Ascending aorta (tissue), 2 donors: ENCODE data around the gene TFDP2. TPM values are rescaled to one million over a fixed set of nuclear protein-coding genes. Genes with fewer than 3 reads are reported as not detected.
A peak's percentile ranks its signal among the peaks of the same experiment; 100 is the strongest.

Experiments
- DNase-seq, 2 donors: peaks; one replicate each; pipeline ENCODE4 v3.0.0-alpha.2; 2019; ENCODE audit warnings: low spot score in 2 of 2
- H3K27ac ChIP-seq, 2 donors: fragments of 200-600 bp; sonication (generic); one replicate each; pipeline ENCODE4 v1.5.1; 2016 to 2017; ENCODE audit warnings: mild to moderate bottlenecking in 1 of 2
- H3K27me3 ChIP-seq: fragments of 200-600 bp; sonication (generic); one replicate; pipeline ENCODE4 v1.5.1; 2017
- H3K36me3 ChIP-seq, 2 donors: fragments of 200-600 bp; sonication (generic); one replicate each; pipeline ENCODE4 v1.5.1; 2016
- H3K4me1 ChIP-seq, 2 donors: fragments of 200-600 bp; sonication (generic); one replicate each; pipeline ENCODE4 v1.5.1; 2016 to 2017; ENCODE audit warnings: mild to moderate bottlenecking in 1 of 2
- H3K4me3 ChIP-seq, 2 donors: fragments of 200-600 bp; sonication (generic); one replicate each; pipeline ENCODE4 v1.5.1; 2016 to 2017; ENCODE audit warnings: mild to moderate bottlenecking in 1 of 2
- H3K9me3 ChIP-seq, 2 donors: fragments of 200-600 bp; sonication (generic); one replicate each; pipeline ENCODE4 v1.5.1; 2016
- intact Hi-C: fragments of 100-400 bp; cut with DNase I; formaldehyde crosslinking; loops from one replicate; pipeline ENCODE4 v1.15.1; 2023
- total RNA-seq: library from RNA; depleted of rRNA; stranded (reverse); fragments of >200 nt; gene quantifications from one replicate; pipeline ENCODE4 v1.1.0, GENCODE V29; 2016
- TF ChIP-seq, protein P1 (sequence below), 3 experiments: fragments of 200-600 bp in 2 of 3; fragments of 450-650 bp in 1 of 3; sonication (generic) in 2 of 3; IDR thresholded peaks; one replicate each; pipeline ENCODE4 v1.5.1; 2016 to 2019; ENCODE audit warnings: antibody characterized with exemption in 3 of 3, mild to moderate bottlenecking in 1 of 3, moderate library complexity in 1 of 3

TFDP2 gene
- total RNA-seq, 1 donor from 2014 or later: 23.0 TPM

DNA sequence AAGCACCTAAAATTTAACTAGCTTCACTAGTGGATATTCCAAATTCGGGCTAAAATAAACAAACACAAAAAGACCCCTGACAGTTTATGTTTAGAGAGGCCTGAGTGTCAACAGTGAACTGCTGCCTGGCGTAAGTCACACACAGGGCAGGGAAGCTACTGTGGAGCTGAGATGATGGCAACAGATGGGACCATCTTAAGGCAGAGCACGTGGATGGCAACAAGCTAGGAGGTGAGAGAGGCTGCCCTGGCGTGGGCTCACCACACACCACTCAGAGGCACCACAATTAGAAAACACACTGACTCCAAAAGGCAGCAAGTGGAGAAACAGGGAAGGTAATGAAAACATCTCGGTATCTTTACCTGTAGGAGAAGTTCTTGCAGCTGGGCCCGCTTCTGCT lies 179.6 kb downstream of the TFDP2 start:
- intact Hi-C loops: no loop called here
- Histone ChIP-seq H3K27ac (no peak overlapping the region), H3K4me3 (no peak overlapping the region), H3K27me3 (no peaks in the 10 kb centered on the region), H3K9me3 (no peaks in the 10 kb centered on the region), H3K4me1 (no peaks in the 10 kb centered on the region), H3K36me3 (no peaks in the 10 kb centered on the region)
- no peak for DNase-seq
- TF ChIP-seq, protein P1, sequence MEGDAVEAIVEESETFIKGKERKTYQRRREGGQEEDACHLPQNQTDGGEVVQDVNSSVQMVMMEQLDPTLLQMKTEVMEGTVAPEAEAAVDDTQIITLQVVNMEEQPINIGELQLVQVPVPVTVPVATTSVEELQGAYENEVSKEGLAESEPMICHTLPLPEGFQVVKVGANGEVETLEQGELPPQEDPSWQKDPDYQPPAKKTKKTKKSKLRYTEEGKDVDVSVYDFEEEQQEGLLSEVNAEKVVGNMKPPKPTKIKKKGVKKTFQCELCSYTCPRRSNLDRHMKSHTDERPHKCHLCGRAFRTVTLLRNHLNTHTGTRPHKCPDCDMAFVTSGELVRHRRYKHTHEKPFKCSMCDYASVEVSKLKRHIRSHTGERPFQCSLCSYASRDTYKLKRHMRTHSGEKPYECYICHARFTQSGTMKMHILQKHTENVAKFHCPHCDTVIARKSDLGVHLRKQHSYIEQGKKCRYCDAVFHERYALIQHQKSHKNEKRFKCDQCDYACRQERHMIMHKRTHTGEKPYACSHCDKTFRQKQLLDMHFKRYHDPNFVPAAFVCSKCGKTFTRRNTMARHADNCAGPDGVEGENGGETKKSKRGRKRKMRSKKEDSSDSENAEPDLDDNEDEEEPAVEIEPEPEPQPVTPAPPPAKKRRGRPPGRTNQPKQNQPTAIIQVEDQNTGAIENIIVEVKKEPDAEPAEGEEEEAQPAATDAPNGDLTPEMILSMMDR (IDR thresholded peaks at IDR 0.05): no peak

DNA sequence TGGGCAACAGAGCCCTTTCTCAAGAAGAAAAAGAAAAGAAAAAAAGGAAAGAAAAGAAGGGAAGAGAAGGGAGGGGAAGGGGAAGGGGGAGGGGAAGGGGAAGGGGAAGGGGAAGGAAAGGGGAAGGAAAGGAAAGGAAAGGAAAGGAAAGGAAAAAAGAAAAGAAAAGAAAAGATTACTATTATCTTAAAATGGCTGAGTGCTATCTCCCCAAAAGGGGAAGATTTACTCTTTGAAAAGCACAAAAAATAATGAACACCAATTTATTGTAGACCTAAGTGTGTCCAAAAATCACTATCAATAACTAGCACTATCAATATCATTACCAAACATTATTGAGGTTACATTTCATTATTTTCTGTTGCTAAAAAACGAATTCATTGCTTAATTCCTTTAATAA lies 183.9 kb downstream of the TFDP2 start:
- TF ChIP-seq, protein P1 (IDR thresholded peaks at IDR 0.05): no peak
- Histone ChIP-seq H3K4me1 (peaks cover 0 to 4% of the 10 kb centered on the region in 2 donors), H3K27me3 (no peaks in the 10 kb centered on the region), H3K4me3 (no peak overlapping the region), H3K9me3 (no peaks in the 10 kb centered on the region), H3K36me3 (peaks cover 0 to 13% of the 10 kb centered on the region in 2 donors), H3K27ac (no peak overlapping the region)
- DNase-seq: no peak
- intact Hi-C loops: no loop called here

DNA sequence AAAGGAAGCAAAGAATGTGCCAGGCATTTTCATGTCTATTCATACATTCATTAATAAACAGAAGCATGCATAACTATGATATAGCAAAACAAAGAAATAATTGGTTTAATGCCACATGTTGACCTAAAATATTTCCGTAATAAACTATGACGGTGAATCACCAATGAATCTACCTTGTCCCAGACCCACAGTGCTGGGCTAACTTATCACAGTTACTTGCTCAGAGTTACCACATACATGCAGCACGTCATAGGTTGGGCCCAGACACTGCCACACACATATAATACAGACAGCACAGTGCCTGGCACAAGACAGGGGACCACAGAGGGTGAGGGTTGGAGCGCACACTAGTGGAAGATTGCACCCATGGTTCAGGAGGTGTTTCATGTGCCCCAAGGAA lies 186.0 kb downstream of the TFDP2 start:
- H3K4me3 ChIP-seq: no peak overlapping the region
- H3K27me3 ChIP-seq: no peaks in the 10 kb centered on the region
- peaks cover 0 to 13% of the 10 kb centered on the region in 2 donors for H3K36me3 ChIP-seq
- TF ChIP-seq, protein P1 (IDR thresholded peaks at IDR 0.05): no peak
- intact Hi-C loops: loop anchor here (5.0 kb wide), 1 partner anchor 314 kb away; no protein-coding TSS in a partner anchor
- DNase-seq: no peak
- H3K4me1 ChIP-seq: peaks cover 0 to 9% of the 10 kb centered on the region in 2 donors
- H3K9me3 ChIP-seq: no peaks in the 10 kb centered on the region
- H3K27ac ChIP-seq: no peak overlapping the region

DNA sequence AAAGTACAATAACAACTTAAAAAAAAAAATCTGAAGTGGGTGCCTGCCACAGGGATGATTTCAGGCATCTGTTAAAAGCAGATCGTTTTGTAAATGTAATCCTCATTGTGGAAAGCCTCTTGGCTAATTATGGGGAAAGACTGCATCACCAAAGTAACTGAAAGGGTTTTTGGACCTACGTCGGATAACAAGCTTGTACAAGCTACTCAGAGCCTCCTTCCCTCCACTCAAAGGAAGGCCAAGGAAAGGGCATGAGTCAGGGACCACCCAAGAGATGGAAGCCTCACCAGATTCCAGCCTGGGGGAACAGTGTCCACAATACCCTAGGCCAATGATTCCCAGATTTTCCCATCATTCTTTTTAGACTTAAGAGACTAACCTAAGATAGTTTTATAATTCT lies 188.6 kb downstream of the TFDP2 start:
- TF ChIP-seq, protein P1 (IDR thresholded peaks at IDR 0.05): no peak
- DNase-seq: no peak
- Histone ChIP-seq H3K4me1 (peaks cover 0 to 9% of the 10 kb centered on the region in 2 donors), H3K4me3 (no peak overlapping the region), H3K27me3 (no peaks in the 10 kb centered on the region), H3K27ac (peak overlapping the region; percentile 76), H3K36me3 (peaks cover 0 to 13% of the 10 kb centered on the region in 2 donors), H3K9me3 (no peaks in the 10 kb centered on the region)
- intact Hi-C loops: loop anchor here (5.0 kb wide), 1 partner anchor 317 kb away; no protein-coding TSS in a partner anchor

DNA sequence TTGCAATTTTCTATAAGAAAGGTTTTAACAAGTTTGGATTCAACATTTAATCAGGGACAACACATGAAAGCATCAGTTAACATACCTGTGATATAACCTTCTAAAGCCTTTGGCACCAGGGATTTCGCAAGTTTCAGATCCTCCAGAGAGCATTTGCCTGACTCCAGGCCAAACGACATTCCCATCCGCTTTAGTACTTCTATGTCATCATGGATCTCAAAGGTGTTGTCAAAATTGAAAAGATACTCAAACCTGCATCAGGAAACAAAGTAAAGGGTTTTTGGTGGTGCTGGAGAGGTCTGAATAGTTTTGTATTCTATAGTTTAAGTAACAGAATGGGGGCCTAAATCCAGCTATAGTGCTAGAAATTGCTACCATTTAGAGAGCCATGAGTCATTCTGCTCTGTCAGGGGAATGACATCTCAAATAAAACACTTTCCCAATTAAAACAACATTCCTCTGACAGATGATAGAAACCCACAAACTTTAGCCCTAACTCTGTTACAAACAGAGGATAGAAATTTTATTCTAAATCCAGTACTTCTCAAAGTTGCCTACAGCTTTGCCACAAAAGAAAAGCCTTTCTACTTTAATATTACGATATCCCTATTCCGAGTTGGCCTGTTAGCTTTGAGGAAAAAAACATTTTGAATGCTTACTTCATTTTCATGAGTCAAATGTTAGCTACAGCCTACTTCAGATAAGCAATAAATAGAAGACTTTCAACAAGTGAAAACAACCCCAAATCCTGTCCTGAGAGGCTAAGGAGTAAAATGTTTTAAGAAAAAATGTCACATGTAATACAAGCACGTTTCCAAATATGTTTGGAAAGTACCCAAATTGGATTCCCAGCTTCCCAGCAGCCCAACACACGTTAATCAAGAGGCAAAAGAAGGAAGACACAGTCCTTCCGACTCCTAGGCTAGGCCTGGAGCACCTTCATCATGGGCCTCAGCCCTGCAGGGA lies 189.5 kb downstream of the TFDP2 start:
- Histone ChIP-seq H3K4me3 (no peak overlapping the region), H3K4me1 (peaks cover 0 to 12% of the 10 kb centered on the region in 2 donors), H3K27ac (peak overlapping the region; percentile 76), H3K36me3 (peaks cover 0 to 13% of the 10 kb centered on the region in 2 donors), H3K9me3 (no peaks in the 10 kb centered on the region), H3K27me3 (no peaks in the 10 kb centered on the region)
- intact Hi-C loops: loop anchor here (5.0 kb wide), 1 partner anchor 317 kb away; no protein-coding TSS in a partner anchor
- no peak for DNase-seq
- TF ChIP-seq, protein P1 (IDR thresholded peaks at IDR 0.05): no peak
